Measurements from ENCODE around the gene CACNG7.

Gene CACNG7, protein sequence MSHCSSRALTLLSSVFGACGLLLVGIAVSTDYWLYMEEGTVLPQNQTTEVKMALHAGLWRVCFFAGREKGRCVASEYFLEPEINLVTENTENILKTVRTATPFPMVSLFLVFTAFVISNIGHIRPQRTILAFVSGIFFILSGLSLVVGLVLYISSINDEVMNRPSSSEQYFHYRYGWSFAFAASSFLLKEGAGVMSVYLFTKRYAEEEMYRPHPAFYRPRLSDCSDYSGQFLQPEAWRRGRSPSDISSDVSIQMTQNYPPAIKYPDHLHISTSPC

DNA sequence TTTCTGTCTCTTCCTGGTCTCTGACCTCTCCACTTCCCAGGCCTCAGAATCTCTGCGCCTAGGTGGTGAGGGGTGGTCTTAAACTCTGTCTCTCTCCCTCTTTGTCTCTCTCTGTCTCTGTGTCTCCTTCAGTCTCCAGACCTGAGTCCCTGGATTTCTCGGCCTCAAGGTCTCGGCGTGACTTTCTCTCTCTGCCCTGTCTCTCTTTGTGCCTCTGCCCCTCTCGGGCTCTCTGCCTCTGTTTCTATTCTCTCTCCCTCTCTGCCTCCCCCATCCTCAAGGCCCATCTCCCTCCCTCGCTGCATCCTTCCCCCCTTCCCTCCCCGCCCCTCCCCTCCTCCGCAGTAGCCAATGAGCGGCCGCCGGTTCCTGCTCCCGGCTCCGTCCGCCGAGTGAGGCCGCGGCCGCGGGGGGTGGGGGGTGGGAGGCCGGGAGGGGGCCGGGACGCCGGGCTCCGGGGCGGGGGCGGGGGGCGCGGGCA, at the start of gene CACNG7:
TSS of gene CACNG7 (plus strand) at position 344 of the 481 bp plus-strand sequence. CDS start 3,554 bp downstream, outside the sequence.
- TF ChIP-seq CTCF (IDR thresholded peaks at IDR 0.05; ENCODE audit: insufficient read depth, missing control alignments), result no peak
- no peak for FAIRE-seq

DNA sequence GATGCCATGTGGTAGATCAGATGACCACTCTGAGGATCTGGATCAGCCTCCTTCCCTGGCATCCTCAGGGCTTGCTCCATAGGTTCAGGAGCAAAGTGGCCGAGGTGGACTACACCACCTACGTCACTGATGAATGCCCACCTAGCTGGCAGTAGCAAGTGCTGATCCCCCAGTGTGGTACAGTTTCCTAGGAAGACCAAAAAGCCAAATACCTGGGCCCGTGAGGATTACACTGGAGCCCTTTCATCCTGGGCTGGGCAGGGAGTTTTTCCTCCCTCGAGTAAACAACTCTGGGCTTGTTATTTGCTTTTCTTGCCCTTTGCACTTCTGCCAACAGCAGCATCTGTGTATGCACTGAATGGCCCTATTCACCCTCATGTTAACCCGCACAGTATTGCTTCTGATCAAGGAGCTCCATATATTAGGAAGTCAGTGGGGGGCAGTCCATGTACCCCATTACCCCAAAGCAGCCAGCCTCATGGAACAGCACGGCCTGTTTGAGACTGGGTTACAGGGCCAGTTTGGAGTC, 44.7 kb upstream of the CACNG7 start:
- FAIRE-seq, result no peak

More for the DNA sequence above, at the start of gene CACNG7:
- DNase-seq (ENCODE audit: insufficient read length, low spot score), result peak; percentile 82

GRCh38 chr19:53865523-53865917, 43.6 kb upstream of the CACNG7 start:
- TF ChIP-seq CTCF (IDR thresholded peaks at IDR 0.05; ENCODE audit: insufficient read depth, missing control alignments), result no peak
- no peak for DNase-seq (ENCODE audit: insufficient read length, low spot score)
- no peak for FAIRE-seq

More for the DNA sequence above, 44.7 kb upstream of the CACNG7 start:
- no peak for TF ChIP-seq CTCF (IDR thresholded peaks at IDR 0.05; ENCODE audit: insufficient read depth, missing control alignments)
- DNase-seq (ENCODE audit: insufficient read length, low spot score), result no peak

DNA sequence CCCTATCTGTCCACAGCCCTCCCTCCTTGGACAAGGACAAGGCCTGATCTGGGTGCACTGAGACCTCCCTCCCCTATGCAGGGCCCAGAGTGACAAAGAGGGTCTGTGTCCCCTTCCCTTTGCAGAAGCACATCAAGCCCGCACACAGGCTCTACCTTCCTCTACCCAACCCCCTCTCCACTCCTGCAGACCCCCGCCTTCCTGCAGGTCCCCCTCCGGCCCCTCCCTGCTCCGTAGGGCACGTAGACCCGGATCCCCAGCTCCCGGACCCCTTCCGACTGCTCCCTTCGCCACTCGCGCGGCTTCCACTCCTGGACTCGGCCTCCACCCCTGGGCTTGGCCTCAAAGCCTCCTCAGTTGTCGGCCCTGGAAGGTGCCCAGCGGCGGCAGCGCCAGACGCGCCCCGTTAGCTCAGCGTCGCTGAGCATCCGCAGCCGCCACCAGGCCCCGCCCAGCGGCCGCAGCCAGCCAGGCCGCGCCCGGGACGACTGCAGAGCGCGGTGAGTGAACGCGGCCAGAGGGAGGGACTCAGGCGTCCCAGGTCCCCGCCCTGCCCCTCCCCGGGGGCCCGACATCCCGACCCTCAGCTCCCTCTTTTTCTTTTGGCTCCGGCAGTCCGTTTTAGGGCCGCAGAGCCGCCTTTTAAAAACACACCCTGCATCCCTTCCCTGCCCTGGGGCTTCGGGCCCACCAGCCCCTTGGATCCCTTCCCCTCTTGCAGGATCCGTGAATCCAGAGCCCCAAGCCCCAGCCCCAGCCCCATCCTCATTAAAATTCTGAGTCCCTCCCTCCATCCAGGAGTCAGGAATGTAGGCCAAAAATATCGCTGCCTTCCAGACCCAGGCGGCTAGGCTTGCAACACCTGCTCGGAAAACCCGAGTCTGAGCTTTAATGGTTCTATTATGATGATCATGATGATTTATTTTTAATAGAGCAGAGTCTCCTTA, 42.9 kb upstream of the CACNG7 start:
- DNase-seq (ENCODE audit: insufficient read length, low spot score), result no peak
- FAIRE-seq, result no peak
- TF ChIP-seq CTCF (IDR thresholded peaks at IDR 0.05; ENCODE audit: insufficient read depth, missing control alignments), result no peak

- DNase-seq (ENCODE audit: insufficient read length, low spot score), result peak; percentile 6
- TF ChIP-seq CTCF (IDR thresholded peaks at IDR 0.05; ENCODE audit: insufficient read depth, missing control alignments), result no peak
- FAIRE-seq, result no peak
Observed at GRCh38 chr19:53866865-53867224, 42.2 kb upstream of the CACNG7 start.

DNA sequence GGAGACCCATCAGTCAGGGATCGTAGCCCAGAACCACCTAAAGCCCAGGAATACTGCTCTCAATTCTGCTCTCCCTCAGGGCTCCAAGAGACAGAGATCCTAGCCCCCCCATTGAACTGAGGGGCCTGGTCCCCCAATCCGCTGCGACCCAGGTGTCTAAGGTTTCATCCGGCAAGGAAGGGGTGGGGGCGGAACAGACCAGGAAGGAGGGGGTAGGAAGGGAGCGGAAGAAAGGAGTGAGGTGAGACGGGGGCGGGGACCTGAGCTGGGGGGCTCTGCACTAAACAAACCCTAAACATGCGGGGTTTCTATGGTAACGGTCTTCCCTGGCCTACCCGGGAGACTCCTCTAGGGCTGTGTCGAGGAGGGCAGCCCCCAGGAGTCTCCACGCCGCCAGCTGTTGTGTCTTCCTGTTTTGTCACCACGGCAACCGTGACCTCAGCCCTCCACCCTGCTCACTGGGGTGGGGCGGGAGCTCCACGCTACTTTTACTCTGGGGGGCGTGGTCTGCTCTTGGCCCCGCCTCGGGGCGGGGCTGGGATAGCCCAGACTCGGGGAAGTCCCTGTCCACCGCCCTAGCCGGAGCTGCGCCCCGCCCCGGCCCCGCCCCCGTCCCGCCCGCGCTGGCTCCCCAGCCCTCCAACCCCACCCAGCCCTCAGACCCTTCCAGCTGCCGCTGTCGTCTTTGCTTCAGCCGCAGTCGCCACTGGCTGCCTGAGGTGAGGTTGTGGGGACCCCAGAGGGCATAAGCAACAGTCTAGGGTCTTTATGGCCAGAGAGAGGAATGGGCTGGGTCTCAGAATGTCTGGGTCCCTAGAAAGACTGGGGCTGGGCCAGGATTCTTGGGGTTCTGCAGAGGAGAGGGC, 41.6 kb upstream of the CACNG7 start, which contains the start of gene MYADM:
TSS of gene MYADM (plus strand) at position 659 of the 866 bp plus-strand sequence. CDS start 5,647 bp downstream, outside the sequence.
- DNase-seq (ENCODE audit: insufficient read length, low spot score), result peak; percentile 96
- no peak for TF ChIP-seq CTCF (IDR thresholded peaks at IDR 0.05; ENCODE audit: insufficient read depth, missing control alignments)
- no peak for FAIRE-seq

All from D721Med (cell line).